Cerebellar nuclear complex (tissue), 1 donor: Measurements from ENCODE around the gene IL15RA.
"Not testable (repeated sequence)": the region's sequence is repeated elsewhere in the genome, so short reads cannot be mapped to it uniquely, and the experiment has no call there.

Experiments used
- DNase-seq, 2 experiments: peaks; one replicate each; lab custom pipeline; 2025; lab: John Stamatoyannopoulos, UW

Gene IL15RA

DNA sequence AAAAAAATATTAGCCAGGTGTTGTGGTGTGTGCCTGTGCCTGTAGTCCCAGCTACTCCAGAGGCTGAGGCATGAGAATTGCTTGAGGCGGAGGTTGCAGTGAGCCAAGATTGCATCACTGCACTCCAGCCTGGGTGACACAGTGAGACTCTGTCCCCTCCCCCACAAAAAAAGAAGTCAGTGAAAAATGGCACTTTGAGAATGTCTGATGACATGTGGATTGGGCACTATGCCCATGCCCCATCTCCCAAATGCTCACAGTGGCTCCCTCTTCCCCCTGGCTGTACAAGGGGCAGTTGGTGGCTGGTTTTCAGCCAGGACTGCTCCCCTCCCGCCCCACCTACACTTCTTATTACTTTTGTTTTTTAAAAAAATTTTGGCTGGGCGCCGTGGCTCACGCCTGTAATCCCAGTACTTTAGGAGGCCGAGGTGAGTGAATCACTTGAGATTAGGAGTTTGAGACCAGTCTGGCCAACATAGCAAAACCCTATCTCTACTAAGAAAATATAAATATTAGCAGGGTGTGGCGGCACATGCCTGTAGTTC, 26.1 kb downstream of the IL15RA start:
- no peak for DNase-seq

DNA sequence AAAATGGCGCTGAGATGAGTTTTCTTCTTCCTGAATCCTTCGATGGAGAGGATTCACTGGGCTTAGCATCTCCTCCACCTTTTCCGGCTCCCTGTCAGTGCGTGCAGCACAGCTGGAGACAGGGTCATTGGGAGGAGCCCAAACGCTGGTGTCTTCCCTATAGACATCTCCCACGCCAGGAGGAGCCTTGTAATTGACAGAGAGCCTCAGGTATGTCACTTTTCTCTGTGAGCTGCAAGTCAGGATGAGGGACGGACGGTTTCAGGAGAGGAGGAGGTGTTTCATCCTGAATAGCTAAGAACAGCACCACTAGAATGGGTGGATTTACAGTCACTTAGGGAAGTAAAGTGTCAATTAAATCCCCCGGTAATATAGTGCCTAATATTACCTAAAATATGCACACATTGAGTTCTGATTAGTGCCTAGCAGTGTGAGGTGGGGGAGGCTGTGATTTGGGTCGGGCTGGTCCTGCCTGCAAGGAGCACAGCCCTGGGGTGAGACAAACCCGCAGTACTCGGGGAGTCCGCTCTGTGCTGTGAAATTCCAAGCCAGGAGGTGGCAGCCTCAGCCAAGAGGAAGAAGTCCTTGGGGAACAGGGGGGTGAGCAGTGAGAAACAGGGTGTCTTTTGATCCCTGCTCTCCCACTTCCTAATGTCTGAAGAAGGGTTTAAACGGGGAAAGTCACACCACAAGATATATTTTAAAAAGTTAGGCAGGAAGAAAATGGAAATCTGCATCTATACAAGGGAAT, 28.2 kb downstream of the IL15RA start:
- DNase-seq: no peak

DNA sequence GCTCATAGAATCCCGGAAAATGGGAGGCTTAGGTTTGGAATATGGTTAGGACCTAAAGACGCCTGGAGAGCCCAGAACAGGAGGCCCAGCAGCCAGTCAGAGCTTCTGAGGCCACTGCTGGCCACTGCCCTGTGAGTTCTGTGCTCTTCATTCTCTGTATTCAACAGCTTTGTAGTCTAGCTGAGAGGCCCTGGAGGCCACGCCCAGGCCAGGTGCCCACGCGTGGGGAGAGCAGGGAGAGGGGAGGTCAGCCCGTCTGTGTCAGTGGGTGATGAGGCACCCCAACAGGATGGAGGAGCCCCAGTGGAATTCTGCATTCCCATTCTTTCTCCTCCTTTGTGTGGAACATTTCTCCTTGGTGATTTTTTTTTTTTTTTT, 29.1 kb downstream of the IL15RA start:
- DNase-seq: no peak

DNA sequence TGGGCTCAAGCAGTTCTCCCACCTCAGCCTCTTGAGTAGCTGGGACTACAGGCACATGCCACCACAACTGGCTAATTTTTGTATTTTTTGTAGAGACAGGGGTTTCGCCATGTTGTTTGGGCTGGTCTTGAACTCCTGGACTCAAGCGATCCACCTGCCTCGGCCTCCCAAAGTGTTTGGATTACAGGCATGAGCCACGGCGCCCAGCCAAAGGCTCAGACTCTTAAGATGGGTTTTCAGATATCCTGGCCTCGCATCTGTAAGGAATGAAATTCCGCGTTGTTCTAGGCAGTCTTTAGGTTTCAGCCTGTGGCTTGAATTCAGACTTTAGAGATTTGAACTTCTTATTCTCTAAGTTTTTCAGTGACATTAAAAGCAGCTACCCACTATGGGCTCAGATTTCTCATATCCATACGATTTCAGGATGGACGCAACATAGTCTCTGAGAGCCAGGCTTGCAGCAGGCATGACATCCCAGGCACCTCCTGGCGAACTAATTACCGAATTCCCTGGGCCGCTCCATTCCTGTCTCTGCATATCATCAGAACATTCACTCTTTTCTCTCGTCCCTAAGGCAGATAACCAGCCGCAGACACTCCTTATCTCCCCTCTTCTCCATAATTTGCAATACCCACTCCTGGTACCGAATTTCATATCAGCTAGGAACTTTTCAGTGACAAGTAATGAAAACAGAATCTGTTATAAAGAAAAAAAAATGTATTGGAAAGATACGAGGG, 29.7 kb downstream of the IL15RA start:
- no peak for DNase-seq

DNA sequence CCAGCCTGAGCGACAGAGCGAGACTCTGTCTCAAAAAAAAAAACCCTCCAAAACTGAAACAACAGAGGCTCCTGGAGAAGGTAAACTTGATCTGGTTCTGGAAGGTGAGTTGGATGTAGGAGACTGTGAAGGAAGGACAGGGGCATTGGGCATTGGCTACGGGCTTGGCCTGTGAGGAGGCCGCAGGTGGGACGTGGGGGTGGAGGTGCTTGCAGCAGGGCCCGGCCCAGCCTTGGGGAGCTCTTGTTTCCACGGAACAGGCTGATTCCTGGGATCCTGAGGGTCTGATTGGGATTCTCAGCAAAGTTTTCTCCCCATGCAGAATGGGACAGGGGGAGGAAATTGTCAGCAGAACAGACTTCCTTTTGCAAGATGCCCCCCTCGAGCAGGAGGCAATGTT, 30.6 kb downstream of the IL15RA start:
- DNase-seq: no peak

DNA sequence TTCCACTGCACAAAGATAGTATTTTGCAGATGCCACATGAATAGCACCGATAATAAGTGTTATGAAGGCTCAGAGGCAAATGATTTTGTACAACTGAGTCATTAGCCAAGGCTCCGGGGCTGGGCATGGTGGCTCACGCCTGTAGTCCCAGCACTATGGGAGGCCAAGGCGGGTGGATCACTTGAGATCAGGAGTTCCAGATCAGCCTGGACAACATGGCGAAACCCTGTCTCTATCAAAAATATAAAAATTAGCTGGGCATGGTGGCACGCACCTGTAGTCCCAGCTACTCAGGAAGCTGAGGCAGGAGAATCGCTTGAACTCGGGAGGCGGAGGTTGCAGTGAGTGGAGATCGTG, 30.9 kb downstream of the IL15RA start:
- not testable (repeated sequence) for DNase-seq

DNA sequence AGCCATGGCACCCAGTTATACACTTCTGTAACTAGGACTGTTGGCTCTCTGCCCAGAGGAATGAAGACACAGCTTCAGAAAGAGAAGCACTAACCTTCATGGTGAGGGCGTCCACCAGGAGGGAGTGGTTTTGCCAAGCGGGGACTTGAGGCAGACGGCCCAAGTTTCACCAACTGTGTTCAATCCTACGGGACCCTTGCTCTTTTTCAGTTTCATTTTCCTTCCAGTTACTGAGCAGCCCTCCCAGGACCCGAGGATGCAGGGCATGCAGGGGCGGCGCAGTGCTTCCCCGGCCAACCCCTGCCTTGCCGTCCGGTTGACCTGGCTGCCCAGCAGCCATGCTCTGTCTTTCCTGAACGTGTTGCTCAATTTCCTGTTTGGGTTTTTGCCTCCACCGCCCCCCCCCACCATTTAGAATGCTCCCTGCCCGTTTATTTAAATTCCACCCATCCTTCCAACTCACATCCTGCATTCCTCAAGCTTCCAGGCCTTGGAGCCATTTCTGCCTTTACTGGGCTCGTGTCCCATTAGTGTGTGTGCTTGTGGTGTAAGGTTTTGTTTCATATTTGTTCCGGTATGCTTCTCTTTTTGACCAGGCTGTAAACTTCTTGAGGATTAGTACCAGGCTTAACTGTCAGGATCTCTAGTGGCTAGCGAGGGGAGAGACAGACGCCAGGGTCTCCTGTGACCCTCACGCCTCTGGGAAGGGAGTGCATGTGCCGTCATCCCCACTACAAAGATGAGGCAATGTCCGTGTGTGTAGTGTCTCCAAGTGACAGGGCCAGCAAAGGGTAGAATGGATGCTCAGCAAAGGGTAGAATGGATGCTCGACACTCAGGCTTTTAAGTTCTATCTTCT, 31.6 kb downstream of the IL15RA start:
- no peak for DNase-seq

DNA sequence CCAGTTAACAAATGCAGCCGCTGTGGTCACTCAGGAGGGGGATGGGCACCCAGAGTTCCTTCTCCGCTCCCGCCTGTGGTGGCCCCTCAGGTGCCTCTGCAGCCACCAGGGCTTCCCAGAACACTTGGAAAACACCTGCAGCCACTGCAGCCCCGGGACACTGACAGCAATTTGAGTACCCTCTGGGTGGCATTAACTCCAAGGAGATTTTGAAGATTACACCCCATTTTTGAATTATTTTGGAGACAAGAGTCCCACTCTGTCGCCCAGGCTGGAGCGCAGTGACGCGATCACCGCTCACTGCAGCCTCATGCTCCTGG, 32.2 kb downstream of the IL15RA start:
- no peak for DNase-seq

DNA sequence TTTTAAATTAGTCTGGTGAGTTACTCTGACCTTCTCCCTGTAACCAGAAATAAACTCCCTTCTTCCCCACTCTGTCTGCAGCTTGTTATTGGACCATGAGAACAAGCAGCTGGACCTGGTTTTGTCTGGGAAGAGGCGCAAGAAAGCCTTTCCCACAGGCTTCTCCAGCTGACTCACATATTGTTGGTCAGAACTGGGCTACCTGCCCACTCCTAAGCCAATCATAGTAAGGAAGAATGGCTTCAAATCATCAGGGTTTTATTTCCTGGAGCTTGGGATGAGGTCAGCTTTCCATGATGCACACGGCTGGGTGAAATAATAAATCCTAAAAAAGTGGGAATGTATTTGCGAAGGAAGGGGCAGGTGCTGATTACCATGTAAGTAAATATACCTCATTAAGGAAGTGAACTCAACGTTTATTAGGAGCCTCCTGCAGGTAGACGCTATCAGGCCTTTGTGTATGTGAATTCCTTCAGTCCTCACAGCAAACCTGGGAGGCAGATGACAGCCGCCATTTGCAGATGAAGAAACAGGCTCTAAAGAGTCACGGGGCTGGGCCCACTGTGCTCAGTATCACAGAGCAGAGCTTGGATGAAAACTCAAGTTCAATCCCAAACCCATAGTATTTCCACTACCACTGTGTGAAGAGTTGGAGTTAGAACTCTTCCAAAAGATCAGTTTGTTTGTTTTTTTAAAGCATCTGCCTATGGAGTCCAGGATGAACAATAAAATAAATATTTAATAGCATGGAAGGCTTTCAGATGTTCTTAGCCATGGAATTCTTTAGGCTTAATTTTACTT, 32.8 kb downstream of the IL15RA start:
- no peak for DNase-seq

DNA sequence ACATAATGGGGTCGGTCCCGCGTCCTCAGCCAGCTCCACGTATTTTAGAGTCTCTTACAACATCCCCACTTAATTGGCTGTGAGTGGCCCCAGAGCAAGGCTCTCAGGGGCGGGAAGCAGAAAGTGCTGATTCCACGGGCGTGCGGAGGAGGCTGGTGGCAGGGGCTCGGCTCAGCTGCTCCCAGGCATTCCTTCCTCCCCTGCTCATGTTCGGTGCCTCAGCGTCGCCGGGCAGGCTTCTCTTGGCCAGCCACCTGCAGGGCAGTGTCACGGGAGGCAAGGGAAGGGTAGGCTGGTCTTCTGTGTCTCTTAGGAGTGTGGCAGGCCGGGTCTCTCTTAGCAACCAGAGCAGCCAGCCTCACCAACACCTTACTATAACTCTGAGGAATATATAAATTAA, 33.8 kb downstream of the IL15RA start:
- DNase-seq: no peak

DNA sequence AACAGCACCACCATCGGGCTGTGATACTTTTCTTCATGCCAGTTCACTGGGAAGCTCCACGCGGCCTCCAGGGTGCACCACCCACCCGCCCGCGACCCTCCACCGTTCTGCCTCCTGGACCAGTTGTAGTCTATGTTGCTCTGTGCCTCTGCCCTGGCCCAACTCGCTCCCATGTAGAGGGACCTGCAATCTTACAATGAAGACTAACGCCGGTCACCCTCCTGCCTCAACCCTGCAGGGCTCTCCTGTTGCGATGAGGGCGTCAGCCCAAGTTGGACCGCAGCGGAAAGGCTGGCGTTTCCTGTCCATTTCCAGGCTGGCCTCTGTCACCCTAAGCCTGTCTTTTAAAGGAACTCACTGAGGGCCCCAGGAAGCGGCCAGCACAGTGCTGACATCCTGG, 34.9 kb downstream of the IL15RA start:
- DNase-seq: no peak

DNA sequence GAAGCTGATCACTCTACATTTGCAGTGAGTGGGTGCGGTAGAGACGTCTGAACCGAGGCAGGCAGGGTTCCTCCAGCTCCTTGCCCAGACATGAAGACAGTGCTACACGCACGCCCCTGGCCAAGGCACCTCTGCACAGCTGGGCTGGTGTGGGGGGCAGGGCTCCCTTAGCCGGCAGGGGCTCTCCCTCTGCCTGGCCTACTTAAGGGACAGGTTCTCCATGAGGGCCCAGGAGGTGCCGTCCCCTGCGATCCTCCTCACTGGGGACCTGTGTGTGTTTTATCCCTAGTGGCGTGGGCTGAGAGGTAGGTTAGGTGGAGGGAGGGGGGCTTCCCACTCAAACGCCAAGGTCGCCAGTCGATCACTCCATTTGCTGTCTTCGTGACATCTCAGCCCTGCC, 35.3 kb downstream of the IL15RA start:
- no peak for DNase-seq

DNA sequence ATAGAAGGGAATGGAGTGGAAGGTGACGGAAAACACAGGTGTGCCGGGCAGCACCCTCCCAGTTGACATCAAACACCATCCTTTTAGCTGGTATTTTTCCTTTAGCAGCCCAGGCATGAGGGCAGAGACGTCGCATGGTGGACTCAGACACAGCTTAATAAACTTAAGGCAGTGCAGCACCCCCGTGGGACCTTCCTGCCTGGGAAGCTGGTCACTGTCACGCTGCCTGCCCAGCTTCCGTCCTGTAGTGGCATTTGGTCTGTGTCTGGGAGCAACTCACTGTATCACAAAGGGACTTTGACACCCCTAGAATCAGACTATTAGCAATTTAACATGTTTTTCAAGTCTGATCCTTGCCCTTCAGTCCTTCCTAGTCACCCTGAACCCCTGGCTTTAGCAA, 35.8 kb downstream of the IL15RA start:
- no peak for DNase-seq

DNA sequence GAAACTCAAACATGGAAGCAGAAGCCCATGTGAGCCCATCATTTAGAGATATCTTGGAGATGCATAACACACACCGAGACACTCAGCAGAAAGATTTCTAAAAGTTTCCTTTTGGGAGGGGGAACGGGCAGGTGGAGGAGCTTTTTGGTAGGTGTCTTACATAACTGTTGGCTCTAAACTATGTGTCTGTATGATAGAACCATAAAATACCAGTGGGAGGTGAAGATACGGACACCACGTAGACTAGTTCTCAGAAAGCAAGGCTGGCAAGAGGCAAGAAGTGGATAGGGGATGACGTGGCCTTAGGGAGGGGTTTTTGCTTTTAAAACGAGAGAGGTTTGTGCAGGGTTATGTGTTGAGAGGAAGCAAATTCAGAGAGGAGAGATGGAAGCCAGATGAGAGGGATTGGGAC, 36.5 kb downstream of the IL15RA start:
- DNase-seq: no peak

DNA sequence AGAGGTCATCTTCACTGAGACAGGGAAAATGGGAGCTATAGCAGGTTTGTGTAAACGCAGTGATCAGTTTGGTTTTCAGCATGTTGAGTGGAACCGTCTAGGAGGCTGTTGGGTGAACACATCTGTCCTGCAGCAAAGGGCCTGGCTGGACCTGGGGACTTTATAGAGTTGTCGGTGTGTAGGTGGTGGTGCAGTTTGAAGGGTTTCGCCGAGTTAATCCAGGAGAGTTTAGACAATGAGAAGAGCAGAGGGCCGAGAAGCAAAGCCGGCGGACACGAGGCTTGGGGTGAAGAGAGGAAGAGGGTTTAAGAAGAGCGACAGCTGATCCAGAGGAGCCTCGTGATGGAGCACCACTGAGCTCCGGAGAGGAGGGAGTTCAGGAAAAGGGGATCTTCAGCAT, 39.1 kb downstream of the IL15RA start:
- DNase-seq: no peak

DNA sequence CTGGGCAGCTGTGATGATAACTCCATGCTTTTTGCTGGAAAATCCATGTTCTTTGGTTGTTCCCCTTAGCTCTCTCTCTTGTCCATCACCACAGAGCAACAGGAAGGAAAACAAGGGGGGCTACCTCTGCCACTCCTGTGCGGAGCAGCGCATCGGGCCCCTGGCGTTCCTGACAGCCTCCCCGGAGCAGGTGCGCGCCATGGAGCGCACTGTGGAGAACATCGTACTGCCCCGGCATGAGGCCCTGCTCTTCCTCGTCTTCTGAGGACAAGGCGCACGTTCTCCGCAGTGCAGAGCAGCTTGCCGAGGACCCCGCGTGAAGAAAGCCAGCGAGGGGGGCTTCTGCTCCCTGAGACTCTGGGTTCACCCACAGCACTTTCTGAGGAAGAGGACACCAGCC, 40.3 kb downstream of the IL15RA start:
- DNase-seq: no peak

DNA sequence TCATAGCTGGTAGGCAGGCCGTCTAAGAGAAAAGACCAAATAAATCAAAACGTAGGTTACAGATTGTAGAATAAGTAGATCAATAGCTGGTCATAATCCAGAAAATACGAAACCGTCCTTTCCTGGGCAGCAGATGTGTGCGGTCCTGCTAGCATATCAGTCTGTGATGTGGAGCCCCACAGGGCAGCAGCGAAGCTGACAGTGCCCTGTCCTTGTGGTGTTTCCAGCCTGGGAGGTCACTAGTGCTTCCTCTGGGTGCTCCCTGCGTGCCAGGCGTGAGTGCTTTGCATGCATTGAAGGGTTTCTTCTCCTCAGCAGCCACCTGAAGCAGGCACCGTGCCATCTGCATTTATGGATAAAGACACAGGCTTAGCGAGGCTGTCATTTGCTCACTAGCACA, 41.7 kb downstream of the IL15RA start:
- DNase-seq: no peak

DNA sequence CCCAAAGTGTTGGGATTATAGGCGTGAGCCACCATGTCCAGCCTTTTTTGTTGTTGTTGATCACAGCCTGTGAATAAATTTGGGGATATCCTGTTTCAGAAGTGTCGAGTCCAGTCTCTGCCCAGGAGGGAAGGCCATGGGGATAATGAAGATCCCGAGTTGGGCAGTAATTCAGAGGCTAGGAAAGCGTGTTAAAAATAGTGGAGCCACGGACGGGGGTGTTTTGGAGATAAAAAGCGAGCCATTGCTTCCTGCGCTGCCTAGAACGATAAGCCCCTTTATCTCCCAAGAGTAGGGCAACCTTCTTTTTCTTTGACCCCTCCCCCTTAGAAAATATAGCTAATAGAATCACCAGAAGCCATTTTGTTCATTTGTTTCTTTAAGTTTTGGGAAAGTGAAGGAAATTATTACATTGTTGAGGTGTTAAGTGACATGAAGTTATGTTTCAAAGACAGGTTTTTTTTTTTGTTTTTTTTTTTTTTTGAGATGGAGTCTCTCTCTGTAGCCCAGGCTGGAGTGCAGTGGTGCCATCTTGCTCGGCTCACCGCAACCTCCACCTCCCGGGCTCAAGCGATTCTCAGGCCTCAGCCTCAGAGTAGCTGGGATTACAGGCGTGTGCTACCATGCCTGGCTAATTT, 43.3 kb downstream of the IL15RA start:
- DNase-seq: no peak

DNA sequence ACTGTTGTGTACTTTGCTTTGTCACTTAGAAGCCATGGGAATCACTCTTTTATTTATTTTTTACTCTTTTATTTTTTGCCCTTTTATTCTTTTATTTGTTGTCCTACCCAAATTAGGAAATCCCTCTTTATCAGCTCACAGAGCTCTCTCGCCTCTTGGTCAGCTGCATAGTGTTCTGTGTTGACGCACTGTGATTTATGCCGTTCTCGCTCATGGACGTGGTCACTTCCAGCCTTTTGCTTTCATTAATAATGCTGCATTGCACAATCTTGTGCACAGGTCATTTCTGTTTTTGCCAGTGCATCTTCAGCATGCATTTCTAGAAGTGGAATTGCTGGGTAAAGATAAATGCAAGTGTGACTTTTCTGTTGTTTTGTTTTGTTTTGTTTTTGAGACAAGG, 45.0 kb downstream of the IL15RA start:
- DNase-seq: no peak

DNA sequence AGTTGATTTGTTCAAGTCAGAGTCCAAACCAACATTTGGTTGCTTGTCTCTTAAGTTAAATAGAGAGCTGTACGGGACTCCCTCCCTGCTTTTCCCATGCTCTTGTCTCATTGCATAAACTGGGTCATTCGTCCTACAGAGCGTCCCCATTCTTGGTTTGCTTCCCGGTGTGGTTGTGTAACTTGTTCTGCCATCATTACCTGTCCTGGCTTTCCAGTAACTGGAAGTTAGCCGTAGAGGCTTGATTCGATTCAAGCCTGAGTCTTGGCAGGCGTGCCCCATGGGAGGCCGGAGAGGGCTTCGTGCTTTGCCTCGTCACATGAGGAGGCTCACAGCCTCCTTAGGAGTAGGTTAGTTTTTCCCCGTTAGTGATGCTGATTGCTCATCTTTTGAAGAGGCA, 47.1 kb downstream of the IL15RA start:
- DNase-seq: no peak

DNA sequence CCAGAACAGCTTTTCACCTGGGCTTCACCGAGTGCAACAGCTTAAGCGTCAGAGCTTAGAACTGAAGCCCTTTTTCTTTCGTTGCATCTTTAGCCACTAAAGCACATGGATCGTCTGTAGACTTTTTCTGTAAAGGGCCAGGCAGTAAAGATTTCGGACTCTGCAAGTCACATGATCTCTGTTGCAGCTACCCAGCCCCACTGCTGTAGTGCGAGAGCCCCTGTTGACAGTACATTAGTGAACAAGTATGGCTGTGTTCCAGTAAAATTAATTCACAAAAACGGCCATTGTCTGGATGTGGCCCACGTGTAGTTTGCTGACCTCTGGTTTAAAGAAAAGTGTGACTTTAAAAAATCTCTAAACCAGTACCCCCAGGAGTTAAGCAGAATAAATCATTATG, 47.9 kb downstream of the IL15RA start:
- DNase-seq: no peak

DNA sequence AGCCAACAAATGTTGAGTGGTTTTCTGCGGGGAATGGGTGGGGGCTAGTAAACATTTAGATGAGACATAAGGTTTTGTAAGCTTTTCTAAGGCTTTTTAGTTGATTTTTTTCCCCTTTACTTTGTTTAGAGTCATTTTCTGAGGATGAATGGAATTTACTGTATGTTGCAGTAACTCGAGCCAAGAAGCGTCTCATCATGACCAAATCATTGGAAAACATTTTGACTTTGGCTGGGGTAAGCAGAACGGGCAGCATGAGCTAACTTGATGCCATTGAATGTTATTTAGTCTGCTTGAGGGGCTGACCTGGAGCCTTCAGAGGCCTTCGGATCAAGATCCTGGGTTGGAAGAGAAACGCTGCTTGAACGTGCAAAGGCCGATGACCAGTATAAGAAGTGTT, 50.0 kb downstream of the IL15RA start:
- DNase-seq: no peak
